HEK293T (cell line): Measurements from ENCODE around the gene TNS3.

ENCODE experiments used
- ARNT ChIP-seq: fragments of 450-650 bp; IDR thresholded peaks from 2 replicates; pipeline ENCODE4 v1.6.1; 2017; ENCODE audit warnings: mild to moderate bottlenecking
- BHLHE40 ChIP-seq: fragments of 450-650 bp; IDR thresholded peaks from 2 replicates; pipeline ENCODE4 v1.6.1; 2016; ENCODE audit warnings: mild to moderate bottlenecking, moderate library complexity, borderline replicate concordance
- CTBP1 ChIP-seq: fragments of 450-650 bp; IDR thresholded peaks from 2 replicates; pipeline ENCODE4 v1.6.1; 2016; ENCODE audit warnings: borderline replicate concordance
- ELF4 ChIP-seq: fragments of 450-650 bp; IDR thresholded peaks from 2 replicates; pipeline ENCODE4 v1.6.1; 2017; ENCODE audit warnings: antibody characterized with exemption
- FOXA1 ChIP-seq: fragments of 450-650 bp; IDR thresholded peaks from 2 replicates; pipeline ENCODE4 v1.6.1; 2016; ENCODE audit warnings: mild to moderate bottlenecking
- FOXK2 ChIP-seq: fragments of 450-650 bp; IDR thresholded peaks from 2 replicates; pipeline ENCODE4 v1.6.1; 2016; ENCODE audit warnings: mild to moderate bottlenecking
- FOXM1 ChIP-seq: fragments of 450-650 bp; IDR thresholded peaks from 2 replicates; pipeline ENCODE4 v1.6.1; 2017; ENCODE audit warnings: mild to moderate bottlenecking, borderline replicate concordance
- HDGF ChIP-seq: fragments of 450-650 bp; IDR thresholded peaks from 2 replicates; pipeline ENCODE4 v1.6.1; 2017; ENCODE audit warnings: antibody characterized with exemption, borderline replicate concordance
- LEF1 ChIP-seq: fragments of 450-650 bp; IDR thresholded peaks from 2 replicates; pipeline ENCODE4 v1.6.1; 2017; ENCODE audit warnings: mild to moderate bottlenecking, borderline replicate concordance
- SP1 ChIP-seq: fragments of 450-650 bp; IDR thresholded peaks from 2 replicates; pipeline ENCODE4 v1.6.1; 2017
- SUZ12 ChIP-seq: fragments of 450-650 bp; IDR thresholded peaks from 2 replicates; pipeline ENCODE4 v1.6.1; 2016; ENCODE audit warnings: mild to moderate bottlenecking
- TARDBP ChIP-seq: fragments of 450-650 bp; IDR thresholded peaks from 2 replicates; pipeline ENCODE4 v1.6.1; 2016
- TF ChIP-seq, protein P1 (sequence below): fragments of 450-650 bp; IDR thresholded peaks from 2 replicates; pipeline ENCODE4 v1.6.1; 2016

DNA sequence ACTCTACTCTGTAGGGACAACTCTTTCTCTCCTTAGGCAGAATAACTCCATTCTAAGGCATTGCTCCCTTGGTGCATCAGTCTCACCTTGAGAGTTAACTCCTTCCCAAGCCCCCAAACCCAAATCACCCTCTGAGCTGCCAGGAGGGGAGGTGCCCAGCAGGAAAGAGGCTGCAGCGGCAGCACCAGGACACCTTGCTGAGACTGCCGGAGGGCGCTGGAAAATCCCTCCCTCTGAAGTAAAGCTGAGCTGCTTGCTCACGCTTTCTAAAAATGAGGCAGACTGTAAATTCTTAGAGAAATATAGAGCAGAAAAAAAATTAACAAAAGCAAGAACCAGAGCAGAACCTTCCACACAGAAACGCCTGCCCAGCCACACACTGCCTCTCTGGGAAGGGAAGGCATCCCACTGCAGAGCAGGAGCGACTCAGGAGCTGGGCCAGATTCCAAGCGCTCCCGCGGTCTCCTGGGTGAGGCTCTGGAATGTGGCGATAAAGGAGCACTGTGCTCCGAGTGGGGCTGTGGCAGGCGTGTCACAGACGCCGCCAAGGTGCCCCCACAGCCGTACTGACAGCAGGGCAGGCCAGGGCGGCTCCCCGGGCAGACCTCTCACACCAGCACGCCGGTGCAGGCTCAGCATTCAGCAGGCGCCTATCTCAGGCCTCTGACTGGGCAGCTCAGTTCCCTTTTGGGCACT is 202.1 kb downstream of the TNS3 start:
- TF ChIP-seq FOXK2 (no peak), TARDBP (no peak), ARNT (no peak), SP1 (no peak), ELF4 (no peak), FOXA1 (no peak), HDGF (no peak), CTBP1 (no peak), BHLHE40 (no peak), LEF1 (no peak), FOXM1 (no peak), SUZ12 (no peak)
- TF ChIP-seq, protein P1, sequence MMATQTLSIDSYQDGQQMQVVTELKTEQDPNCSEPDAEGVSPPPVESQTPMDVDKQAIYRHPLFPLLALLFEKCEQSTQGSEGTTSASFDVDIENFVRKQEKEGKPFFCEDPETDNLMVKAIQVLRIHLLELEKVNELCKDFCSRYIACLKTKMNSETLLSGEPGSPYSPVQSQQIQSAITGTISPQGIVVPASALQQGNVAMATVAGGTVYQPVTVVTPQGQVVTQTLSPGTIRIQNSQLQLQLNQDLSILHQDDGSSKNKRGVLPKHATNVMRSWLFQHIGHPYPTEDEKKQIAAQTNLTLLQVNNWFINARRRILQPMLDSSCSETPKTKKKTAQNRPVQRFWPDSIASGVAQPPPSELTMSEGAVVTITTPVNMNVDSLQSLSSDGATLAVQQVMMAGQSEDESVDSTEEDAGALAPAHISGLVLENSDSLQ: no peak
